A204.1 (cell line): ENCODE data around the gene VPS11.
"Not testable (repeated sequence)": the region's sequence is repeated elsewhere in the genome, so short reads cannot be mapped to it uniquely, and the experiment has no call there.

Experiments
- FAIRE-seq: peaks from 2 replicates; lab custom pipeline; 2012; peaks lifted over from hg19 to GRCh38; lab: Jason Lieb, UNC

VPS11 gene

DNA sequence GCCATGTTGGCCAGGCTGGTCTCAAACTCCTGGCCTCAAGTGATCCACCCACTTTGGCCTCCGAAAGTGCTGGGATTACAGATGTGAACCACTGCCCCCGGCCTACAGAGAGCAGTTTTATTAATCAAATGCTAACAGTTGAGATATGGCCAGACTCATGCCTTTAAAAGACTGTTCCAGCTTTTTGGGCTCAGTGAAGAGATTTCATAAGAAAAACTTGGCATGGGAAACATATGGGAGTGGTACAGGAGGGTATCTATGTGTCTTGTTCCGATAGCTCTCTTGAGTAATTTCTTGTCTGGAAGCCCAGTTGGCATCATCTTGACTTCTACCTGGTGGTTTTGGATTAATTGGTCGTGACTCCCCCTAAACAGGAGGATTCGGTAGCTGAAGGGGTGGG lies 28.7 kb upstream of the VPS11 start:
- FAIRE-seq, result no peak

DNA sequence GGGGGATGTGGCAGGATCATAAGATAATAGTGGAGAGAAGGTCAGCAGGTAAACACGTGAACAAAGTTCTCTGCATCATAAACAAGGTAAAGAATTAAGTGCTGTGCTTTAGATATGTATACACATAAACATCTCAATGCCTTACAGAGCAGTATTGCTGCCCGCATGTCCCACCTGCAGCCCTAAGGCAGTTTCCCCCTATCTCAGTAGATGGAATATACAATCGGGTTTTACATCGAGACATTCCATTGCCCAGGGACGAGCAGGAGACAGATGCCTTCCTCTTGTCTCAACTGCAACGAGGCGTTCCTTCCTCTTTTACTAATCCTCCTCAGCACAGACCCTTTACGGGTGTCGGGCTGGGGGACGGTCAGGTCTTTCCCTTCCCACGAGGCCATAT lies 28.1 kb upstream of the VPS11 start:
- not testable (repeated sequence) for FAIRE-seq

DNA sequence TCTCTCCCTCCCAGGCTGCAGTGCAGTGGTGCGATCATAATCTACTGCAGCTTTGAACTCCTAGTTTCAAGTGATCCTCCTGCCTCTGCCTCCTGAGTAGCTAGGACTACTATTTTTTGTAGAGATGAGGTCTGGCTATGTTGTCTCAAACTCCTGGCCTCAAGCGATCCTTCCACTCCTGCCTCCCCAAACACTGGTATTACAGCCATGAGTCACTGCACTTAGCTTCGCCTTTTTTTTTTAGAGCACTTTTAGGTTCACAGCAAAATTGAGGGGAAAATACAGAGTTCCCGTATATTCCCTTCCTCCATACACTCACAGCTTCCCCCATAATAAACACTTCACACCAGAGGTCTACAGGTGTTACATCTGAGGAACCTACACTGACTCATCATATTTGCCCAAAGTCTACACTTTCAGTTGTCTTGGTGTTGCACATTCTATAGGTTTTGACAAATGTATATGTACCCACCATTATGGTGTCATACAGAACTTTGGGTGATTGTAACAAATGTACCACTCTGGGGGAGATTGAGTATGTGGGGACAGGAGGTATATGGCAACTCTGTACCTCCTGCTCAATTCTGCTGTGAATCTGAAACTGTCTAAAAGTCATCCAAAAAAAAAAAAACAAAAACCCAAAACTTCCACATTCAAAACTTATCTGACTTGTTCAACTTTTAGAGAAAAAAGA lies 25.6 kb upstream of the VPS11 start:
- no peak for FAIRE-seq

DNA sequence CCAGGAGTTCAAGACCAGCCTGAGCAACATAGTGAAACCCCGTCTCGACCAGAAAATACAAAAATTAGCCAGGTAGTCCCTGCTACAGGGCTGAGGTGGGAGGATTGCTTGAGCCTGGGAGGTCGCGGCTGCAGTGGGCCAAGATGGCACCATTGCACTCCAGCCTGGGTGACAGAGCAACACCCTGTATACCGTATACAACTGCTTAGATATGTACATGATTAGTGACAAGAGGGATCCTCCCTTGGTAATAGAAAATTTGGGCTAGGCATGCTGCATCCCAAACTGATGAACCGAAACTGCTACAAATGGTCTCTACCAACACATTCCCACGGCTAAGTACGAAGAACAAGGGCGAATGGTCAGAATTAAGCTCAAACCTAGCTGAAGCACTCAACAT lies 24.7 kb upstream of the VPS11 start:
- no peak for FAIRE-seq

DNA sequence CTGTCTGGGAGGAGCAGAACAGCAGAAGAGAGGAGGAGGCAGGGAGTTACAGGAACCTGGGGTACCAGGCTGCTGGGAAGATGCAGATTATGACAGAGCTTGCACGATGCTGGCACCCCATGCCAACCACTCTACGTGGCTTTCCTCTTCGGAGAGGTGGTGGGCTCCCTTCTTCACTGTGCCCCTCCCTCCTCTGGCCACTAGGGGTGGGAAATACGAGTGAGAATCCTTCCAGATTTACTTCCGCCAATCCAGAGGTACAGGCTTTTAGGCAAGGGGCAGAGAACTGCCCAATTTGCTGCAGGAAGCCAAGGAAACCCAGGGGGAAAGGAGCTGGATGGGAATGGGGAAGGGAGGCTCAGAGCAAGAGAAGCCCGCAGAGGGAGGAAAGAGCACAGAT lies 22.9 kb upstream of the VPS11 start:
- FAIRE-seq, result no peak

DNA sequence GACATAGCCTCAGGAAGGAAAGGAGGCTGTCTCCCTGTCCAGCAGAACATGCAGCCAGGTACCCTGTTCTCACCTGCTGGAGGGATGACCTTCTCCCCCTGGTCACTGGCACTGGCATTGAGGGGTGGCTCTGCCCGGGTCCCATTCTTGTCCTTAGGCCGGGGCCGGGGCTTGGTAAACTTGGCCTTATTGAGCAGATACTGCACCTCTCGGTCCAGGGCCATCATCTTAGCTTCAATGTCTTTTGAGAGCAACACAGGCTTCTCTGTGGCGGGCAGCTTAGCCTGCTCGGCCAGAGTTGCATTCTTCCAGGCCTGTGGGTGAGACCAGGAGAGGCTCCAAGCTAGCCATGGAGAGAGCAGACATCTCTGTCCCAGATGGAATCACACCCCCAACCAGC lies 21.1 kb upstream of the VPS11 start:
- no peak for FAIRE-seq

DNA sequence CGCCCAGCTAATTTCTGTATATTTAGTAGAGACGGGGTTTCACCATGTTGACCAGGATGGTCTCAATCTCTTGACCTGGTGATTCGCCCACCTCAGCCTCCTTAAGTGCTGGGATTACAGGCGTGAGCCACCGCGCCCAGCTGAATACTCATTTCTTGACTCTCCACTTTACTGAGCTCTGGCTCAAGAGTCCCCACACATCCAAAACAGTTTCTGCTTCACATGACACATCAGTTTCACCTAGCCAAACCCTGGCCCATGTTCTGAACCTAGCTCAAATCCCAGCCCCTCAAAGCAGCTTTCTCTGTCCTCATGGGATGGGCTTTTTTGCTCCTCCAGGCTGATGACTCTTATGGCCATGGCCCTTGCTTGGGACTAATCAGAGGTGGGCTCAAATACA lies 20.4 kb upstream of the VPS11 start:
- FAIRE-seq, result no peak

DNA sequence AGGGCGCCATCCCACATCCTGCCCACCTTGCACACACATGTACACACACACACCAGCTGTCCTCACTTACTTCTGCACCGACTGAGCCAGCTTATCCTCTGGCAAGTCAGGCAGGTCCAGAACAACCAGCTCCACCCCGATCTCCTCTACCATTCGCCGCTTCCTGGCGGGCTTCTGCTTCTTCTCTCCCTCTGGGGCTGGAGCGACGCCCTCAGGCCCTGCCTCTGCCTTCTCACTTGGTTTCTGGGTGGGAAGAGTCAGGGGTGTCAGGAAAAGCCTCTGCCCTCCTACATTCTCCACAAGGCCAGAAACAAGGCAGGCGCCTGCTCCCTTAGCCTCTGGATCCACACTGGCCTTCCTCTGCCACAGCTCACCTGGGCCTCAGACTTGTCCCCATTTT lies 19.0 kb upstream of the VPS11 start:
- FAIRE-seq, result no peak

DNA sequence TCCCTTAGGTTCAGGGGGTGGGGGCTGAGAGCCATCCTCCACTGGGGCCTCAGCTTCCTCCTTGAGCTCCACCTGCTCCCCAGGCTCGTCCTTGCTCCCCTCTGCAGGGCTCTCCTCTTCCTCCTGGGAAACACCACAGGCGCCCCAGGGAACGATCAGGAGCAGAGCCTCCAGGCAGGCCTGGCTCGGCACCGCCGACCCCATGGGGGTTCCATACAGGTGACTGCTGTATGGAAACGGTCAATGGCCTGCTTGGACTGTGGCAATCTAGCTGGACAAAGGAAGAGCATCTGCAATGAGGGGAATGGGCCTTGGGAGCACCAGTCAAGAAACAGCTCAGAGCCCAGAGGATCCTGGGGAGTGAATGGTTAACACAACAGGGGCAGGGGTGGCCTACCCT lies 18.5 kb upstream of the VPS11 start:
- no peak for FAIRE-seq

DNA sequence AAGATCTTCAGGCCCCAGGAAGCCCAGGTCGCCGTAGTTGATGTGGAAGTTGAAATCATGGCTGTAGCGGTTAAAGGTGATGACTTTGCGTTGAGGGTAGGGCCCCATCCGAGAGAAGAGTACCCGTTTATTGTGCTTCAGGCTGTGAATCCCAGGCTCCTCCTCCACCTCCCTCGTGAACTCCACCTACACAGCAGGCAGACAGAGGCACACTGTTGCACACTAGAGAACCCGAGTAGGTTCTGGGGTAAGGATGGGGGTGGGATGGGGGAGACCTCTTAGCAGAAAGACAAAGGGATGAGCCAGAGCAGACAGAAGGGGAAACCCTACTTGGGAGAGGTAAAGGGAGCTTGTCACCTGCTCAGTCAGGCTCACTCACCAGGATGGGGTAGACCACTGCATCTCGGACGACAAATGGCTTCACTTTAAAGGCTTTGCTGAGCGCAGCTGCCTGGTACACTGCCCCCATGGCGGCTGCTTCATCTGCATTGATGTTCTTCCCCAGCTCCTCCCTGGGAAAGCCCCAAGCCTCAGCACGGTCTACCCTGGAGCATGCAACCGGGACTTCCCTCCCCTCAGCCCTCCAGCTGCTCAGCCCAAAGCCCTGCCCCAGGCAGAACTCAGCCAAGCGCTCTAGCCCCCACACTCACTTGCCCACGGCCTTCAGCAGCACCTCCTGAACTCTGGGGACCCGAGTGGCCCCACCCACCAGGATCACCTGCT lies 16.0 kb upstream of the VPS11 start:
- no peak for FAIRE-seq

DNA sequence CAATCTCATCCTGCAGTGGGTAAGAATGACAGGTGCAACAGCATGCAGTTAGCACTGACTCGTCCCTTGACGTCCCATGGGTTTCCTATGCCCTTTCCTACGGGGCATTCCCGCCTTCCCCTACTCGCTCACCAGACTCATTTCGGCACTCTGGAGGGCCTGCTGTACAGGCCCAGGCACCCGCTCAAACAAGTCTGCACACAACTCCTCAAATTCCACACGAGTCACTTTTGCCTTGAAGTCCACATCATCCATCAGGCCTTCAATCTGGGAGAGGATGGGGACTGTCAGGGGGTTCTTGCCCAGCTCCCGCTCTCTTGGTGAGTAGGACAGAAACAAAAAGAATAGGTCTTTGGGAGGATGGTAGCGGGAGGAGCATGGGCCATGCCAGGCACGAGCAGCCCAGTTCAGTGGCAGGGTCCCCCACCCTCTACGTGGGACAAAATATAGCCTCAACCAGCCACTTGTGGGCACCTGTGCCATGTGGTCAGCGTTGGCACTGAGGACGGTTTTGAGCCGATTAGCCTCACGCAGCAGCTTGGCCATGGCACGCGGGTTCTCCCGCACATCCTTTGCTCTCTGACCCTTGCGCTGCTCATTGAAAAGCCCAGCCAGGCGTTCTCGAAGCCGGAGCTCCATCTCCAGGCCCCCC lies 15.3 kb upstream of the VPS11 start:
- no peak for FAIRE-seq

DNA sequence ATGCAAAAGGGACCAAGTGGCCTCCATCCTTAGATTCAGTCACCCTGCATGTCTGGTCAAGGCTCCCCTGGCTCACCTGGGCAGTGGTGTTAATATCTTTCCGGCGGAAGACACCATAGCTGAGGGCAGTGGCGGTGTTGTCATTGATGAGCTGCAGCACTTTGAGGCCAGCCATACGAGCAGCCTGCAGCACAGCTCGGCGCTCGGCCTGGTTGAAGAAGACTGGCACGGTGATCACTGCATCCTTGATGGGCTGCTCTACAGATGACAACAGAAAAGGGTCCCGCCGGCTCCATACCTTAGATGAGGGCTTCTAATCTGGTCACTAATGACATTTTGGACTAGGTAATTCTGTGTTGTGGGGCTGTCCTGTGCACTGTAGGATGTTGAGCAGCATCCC lies 13.2 kb upstream of the VPS11 start:
- no peak for FAIRE-seq

DNA sequence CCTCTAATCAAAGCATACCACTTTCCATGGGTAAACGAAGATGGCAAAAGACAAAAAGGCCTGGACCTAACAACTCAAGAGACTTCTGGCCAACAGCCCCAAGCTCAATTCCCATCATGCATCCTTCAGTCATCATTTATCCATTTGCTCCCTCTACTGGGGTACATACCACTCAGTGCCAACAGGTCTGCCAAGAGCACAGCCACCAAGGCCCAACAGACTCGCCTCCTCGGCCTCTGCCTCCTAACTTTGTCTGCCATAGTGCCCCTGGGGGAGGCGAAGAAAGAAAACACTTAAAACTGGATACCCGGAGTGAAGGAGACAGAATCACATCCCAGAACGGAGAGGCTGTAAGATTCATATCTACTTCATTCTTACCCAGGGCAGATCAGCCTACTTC lies 11.7 kb upstream of the VPS11 start:
- FAIRE-seq, result no peak

DNA sequence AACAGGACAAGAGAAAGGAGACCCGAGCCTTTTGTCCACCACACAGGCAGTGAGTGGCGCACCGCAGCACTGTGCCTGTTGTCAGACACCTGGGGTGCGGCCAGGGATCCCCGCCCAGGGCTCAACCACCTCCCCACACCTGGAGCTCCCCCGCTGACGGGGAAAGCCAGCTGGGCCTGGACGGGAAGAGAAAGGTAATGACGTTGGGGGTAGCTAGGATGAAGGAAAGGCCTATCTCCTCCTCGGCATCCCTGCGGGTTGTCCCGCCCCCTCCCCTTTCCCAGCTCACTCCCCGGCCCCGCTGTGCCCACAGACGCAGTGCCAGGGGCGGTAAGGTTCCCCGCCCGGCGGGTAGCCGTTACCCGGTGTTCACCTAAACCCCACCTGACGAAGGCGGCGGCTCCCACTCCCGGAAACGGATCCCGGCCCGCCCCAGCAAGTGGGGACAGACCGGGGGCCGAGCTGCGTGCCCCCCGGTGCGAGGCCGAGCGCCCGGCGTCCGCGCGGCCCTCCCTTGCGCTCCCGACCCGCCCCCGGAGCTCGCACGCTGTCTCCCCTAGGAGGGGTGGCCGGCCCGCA lies 11.1 kb upstream of the VPS11 start:
- no peak for FAIRE-seq

DNA sequence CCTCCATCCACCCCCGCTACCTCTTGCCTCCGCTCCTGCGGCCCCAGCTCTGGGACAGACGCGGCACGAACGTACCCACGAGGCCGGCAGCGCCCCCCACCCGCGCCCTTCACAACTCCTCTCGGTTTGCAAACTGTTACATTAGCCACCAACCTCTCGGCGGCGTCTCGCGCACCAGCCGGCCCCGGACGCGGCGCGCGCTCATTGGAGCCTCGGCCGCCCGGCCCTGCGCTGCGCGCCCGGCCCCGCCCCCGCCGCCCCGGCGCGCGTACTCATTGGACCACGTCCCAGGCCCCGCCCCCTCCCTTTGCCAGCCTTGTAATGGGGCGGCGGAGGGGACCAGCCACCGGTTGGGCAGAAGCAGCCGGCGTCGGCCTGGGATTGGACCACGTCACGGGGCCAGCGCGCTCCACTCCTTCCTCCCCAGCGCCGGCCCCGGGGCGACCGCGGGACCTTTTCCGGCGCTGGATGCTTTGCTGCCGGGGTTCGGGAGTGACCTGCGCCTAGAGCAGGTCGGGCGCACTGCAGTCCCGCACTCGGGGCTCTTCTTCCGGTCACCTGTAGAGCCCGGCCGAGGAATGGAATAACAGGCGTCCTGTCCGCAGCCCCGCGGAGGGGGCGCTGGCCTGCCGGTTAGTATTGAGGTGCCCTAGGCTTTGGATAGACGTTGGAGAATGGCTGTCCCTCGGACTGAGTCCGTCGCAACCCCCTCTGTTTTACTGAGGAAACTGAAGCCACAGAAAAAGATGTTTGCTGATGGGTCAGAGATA lies 10.4 kb upstream of the VPS11 start, which contains the start of gene HYOU1:
HYOU1 (minus strand) TSS at position 206 of the 770 bp plus-strand sequence. CDS start 1,045 bp downstream, outside the sequence.
- no peak for FAIRE-seq

DNA sequence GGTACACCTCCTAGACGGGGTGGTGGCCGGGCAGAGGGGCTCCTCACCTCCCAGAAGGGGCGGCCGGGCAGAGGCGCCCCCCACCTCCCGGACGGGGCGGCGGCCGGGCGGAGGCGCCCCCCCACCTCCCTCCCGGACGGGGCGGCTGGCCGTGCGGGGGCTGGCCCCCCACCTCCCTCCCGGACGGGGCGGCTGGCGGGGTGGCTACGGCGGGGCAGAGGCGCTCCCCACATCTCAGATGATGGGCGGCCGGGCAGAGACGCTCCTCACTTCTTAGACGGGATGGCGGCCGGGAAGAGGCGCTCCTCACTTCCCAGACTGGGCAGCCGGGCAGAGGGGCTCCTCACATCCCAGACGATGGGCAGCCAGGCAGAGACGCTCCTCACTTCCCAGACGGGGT lies 8.5 kb upstream of the VPS11 start:
- not testable (repeated sequence) for FAIRE-seq

DNA sequence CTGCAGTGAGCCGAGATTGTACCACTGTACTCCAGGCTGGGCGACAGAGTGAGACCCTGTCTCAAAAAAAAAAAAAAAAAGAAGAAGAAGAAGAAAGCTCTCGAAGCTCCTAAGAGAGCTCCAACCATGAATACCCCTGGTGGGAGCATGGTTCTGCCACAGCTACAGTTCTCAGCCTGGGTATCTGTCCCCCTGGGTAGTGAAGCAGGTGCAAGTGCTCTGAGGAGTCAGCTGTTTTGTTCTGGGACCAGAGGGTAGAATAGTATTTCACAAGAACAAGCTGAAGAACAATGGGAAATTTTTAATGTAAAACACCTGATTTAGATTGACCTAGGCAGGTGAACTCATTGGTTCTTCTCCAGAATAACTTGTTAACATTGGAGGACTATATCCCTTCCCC lies 6.4 kb upstream of the VPS11 start:
- no peak for FAIRE-seq

DNA sequence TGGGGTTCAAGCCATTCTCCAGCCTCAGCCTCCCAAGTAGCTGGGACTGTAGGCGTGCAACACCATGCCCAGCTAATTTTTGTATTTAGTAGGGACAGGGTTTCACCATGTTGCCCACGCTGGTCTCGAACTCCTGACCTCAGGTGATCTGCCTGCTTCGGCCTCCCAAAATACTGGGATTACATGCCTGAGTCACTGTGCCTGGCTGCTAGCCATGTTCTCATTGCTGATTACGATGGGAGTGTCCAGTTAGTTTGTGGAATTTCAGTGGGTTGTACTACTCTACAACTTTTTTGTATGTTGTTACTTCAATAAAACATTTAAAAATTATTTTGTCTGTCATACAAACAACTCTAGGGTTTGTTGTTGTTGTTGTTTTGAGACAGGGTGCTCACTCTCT lies 4.8 kb upstream of the VPS11 start:
- FAIRE-seq, result no peak

DNA sequence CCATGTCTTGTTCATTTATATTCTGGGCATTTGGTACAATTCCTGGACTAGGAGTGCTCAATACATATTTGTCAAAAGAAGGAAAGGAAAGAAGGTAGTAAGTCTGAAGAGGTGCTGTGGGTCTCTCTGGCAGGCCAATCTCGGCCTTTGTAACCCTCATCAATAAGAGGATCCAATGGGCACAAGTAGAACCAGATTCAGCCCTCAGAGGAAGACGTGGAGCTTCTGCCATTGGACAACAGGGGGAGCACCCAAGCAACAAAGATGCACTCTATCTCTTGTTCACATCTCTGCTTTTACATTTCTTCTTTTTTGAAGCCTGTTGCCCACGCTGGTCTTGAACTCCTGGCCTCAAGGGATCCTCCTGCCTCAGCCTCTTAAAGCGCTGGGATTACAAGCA lies 2.2 kb upstream of the VPS11 start:
- no peak for FAIRE-seq

DNA sequence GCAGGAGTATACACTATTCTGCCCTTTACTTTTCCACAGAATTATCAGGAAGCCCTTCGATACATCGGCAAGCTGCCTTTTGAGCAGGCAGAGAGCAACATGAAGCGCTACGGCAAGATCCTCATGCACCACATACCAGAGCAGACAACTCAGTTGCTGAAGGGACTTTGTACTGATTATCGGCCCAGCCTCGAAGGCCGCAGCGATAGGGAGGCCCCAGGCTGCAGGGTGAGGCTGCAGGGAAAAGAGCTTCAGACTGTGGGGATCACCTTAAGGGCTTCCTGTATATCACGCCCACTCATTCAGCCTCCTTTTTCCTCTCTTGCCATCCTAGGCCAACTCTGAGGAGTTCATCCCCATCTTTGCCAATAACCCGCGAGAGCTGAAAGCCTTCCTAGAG lies 10.2 kb downstream of the VPS11 start:
- no peak for FAIRE-seq

DNA sequence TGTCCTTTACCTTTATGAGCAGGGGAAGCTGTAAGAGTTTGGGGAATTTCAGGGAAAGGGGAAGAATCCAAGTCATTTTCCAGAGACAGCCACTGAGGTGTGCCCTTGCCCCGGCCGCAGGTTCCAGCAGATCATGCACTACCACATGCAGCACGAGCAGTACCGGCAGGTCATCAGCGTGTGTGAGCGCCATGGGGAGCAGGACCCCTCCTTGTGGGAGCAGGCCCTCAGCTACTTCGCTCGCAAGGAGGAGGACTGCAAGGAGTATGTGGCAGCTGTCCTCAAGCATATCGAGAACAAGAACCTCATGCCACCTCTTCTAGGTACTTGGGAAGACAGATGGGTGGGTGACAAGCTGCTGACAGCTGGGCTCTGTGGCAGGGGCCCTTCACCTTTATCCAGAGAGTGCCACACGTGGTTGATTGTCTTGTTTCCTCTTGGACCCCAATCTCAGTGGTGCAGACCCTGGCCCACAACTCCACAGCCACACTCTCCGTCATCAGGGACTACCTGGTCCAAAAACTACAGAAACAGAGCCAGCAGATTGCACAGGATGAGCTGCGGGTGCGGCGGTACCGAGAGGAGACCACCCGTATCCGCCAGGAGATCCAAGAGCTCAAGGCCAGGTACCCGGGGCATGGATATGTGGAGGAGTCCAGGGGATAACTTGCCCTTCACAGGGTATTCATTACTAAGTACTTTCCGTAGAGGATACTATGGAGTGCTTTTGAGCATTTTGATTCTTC lies 11.2 kb downstream of the VPS11 start:
- FAIRE-seq, result no peak
